EL (cell line): Measurements from ENCODE around the gene ARMC2.
"Not testable (repeated sequence)": the region's sequence is repeated elsewhere in the genome, so short reads cannot be mapped to it uniquely, and the experiment has no call there.

Experiments used
- DNase-seq: peaks from one replicate; pipeline ENCODE4 v3.0.0-alpha.2; 2016

ARMC2 gene, protein sequence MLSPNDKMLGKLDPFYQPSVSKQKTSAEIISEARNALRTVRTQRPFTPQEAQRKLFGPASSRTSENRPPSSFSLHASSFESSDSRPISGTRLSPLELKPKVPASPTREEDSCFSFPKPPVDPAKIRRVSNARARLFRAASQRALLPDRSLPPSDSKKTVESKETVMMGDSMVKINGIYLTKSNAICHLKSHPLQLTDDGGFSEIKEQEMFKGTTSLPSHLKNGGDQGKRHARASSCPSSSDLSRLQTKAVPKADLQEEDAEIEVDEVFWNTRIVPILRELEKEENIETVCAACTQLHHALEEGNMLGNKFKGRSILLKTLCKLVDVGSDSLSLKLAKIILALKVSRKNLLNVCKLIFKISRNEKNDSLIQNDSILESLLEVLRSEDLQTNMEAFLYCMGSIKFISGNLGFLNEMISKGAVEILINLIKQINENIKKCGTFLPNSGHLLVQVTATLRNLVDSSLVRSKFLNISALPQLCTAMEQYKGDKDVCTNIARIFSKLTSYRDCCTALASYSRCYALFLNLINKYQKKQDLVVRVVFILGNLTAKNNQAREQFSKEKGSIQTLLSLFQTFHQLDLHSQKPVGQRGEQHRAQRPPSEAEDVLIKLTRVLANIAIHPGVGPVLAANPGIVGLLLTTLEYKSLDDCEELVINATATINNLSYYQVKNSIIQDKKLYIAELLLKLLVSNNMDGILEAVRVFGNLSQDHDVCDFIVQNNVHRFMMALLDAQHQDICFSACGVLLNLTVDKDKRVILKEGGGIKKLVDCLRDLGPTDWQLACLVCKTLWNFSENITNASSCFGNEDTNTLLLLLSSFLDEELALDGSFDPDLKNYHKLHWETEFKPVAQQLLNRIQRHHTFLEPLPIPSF

DNA sequence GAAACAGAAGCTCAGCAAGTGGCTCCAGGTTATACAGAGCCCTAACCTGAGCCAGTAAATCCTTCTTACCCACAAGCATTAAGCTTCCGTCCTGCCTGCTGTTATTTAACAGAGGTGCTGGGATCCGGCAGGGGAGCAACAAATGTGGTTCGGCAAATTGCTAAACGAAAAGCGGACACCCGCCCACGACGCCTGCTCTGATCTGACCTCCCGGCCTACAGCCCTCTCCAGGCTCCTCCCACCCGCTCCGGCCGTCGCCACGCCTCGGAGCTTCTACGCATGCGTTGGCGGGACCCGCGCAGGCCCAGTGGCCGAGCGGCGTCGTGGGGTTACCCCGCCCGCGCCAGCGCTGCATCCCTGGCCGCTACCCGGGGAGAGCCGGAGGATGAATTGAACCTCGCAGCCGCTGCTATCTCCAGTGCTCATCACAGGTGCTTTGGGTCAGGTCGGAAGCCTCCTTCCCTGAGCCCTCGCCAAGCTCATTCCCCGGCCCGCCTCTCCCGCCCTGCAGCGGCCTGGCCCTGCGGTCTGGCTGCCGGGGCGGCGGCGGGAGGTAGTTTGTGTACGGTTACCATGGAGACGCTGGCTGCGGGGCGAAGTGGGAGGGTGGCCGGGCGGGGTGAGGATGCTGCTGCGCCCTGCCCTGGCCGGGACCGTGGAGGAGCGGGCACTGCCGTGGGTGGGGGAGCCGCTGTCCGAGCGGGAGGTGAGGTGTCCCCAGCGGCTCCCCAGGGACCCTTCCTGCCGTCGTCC is at the start of gene ARMC2:
Gene ARMC2, plus strand, starts transcription at position 307 of the 753 bp plus-strand sequence. CDS start 5,846 bp downstream, outside the sequence.
- DNase-seq, result peak; percentile 91

DNA sequence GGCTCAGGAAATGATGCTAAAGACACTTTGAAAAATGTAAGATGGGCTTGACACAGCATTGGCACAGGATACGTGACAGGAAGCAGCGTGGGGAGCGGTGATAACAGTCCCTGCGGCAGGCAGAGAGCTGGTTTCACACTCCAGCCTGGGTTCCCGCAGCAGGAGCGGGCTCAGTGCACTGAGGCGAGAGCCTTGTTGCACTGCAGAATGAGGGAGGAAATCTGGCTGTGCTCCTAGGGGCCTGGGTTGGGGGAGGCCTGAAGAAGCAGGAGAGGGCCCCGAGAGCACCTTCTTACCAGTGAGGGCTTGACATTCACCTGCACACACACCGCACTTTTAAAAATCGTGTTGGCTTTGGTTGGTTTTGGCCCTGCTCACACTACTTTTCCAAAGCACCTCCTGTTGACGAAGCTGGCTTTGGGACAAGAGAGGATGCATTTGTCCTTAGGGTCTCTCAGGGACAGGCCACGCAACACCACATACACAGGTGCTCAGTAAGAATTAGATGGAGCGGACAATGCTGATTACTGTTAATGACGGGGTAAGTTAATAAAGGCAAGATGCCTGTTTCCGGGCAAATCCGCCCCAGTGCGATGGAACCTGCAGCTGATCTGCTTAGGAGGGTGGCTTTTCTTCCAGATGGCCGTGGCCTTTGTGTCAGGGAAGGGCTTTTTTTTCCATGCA is 49.4 kb upstream of the ARMC2 start:
- DNase-seq, result no peak

DNA sequence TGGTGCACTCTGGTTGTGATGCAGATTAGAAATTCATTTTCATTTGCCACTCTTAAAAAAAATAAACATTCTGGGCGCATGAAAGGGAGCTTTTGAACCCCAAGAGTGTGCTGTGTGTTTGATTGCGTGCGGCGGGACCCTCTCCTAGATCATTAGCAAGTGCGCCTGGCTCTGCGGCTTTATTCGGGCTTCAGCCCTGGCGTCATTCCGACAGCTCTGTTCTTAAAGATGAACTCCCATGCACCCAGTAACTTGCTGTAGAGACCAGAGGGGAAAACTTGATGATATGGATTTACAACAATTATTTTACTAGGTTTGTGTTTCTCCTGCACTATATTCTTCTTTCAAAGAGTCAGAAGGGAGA is 48.9 kb upstream of the ARMC2 start:
- no peak for DNase-seq

DNA sequence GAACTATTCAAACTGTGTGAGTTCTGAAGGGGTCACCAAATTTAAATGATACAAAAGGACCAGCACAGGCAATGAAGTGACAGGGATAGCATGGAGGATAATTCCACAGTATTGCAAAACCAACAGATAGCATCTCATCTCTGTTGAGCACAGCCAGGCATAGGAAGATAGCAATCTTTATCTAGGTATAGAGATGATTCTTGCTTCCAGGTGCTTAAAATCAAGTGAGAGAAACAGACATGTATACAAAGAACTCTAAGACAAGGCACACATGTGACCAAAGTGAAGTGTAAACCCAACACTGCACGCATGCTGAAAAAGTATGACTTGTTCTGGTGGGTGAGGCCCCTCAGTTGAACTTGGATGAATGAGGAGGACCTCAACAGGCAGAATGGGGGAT is 48.4 kb upstream of the ARMC2 start:
- DNase-seq, result no peak

DNA sequence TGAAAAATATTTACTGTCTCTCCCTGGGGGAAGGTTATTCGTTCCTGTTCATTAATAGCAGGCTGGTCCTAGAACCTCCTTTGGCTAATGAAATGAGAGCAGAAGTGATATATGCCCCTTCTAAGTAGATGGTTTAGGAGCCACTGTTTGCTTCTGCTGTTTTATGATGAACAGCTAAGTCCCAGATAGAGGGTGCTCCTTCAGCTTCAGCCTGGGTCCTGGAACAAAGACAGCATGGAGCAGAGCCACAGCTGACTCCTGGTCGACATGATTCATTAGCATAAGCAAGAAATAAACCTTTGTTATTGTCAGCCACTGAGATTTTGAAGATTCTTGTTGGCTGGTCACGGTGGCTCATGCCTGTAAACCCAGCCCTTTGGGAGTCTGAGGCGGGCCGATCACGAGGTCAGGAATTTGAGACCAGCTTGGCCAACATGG is 47.8 kb upstream of the ARMC2 start:
- DNase-seq, result no peak

DNA sequence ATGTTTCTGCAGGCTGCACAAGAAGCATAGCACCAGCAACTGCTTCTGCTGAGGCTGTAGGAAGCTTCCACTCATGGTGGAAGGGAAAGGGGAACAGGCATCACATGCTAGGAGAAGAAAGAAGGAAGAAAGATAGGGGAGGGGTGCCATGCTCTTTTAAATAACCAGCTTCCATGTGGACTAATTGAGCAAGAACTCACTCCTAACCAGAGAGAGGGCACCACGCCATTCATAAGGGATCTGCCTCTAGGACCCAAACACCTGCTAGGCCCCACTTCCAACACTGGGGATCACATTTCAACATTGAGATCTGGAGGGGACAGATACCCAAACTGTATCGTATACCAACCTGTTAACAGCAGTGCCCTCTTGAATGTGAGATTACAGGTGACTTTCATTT is 46.9 kb upstream of the ARMC2 start:
- no peak for DNase-seq

DNA sequence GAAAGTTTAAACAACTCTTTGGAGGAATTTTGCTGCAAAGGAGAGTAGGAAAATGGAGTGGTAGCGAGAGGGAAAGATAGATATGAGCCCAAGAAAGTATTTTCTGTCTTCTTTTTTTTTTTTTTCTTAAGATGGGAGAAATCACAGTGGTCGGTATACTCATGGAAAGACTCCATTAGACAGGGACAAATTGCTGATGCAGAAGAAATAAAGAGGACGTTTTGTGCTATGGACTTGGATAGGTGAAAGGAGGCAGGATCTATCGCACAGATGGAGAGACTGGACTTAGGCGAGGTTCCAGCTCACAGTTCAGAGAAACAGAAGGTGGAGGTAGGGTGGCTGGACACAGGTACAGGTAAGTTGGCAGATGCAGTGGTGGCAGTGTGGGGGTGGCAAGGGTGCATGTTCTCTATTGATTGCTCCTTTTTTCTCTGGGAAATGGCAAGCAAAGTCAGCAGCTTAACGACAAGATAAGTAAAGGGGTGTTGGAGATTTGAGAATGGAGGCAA is 44.2 kb upstream of the ARMC2 start:
- no peak for DNase-seq

DNA sequence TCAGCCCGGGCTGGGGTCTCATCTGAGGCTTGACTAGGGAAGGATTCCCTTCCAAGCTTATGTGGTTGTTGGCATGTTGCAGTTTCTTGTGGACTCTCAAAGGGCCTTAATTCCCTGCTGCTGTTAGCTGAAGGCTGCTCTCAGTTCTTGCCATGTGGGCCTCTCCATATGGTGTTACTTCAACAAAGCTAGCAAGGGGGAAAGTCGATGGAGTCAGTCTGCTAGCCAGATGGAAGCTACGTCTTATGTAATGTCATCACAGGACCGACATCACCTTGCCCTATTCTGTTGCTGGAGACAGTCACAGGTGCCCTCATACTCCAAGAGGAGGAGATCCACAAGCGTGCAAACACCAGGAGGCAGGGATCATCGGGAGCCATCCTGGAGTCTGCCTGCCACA is 43.3 kb upstream of the ARMC2 start:
- no peak for DNase-seq

DNA sequence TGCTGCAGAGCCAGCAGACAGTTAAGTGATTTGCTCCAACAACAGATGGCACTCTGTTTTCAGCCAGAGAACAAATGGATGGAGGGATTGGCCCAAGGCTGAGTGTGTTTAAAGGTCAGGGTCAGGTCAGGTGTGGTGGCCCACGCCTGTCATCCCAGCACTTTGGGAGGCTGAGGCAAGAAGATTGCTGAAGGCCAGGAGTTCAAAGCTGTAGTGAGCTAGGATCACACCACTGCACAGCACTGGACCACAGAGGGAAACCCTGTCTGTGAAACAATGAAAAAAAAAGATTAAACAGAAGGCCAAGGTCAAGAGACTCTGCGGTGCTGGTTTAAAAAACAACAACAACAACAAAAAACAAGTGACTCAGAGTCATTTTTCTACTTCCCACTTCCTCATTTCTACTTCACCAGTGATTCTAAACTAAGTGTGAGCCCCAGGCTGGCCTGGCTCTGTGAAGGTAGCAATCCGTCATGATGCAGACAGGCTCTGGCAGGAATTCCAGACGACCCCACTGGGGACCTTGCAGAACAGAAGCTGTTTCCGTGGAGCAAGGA is 42.5 kb upstream of the ARMC2 start:
- DNase-seq, result no peak

DNA sequence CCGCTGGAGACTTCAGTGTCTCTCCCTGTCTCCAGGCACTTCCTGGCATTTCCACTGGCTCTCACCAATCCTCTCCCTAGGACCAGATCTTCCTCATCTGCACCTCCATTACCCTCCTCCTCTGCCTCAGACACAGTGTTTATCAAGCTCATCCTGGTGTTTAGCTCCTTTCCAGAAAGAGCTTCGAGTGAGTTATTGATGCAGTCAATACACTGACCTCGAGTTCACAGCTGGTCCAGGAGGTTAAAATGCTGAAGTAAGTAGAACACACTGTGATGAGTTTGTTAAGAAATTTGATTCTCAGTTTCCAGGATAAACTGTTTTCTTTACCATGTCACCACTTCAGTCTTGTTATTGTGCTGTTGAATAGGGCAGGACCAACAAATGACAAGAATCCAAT is 42.1 kb upstream of the ARMC2 start:
- DNase-seq, result no peak

DNA sequence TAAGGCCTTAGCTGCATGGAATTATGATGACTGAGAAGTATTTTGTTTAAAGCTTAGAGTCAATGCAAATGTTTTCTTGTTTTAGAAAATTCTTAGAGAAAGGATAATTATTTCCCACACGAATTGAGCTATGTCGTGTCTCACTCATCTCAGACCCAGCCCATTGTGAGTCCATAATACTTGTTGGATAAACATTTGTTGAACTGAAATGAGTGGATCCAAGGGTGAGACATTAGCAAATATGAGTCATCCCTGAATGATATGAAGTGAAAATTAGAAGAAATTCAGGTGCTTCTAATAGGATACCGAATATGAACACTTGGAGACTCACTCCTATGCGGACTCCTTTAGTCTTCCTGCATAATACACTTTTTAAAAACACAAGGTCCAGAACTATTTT is 41.6 kb upstream of the ARMC2 start:
- DNase-seq, result no peak

DNA sequence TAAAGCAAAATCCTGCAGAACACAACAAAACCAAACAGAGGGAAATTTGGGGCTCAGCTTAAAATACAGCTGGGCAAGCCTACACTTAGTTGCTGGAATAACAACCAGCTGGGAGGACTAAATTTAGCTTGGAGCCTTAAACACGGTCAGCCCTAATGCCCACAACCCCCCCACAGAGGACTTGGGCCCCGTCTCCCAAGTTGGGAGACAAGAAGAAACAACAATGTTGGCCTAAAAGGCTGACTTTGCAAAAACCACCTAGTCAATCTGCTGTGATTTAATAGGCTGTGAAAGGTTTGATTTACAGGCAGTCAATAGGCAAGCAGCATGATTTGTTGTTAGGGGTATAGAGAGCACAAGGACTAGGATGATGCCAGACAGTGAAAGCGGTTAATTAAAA is 40.3 kb upstream of the ARMC2 start:
- no peak for DNase-seq

DNA sequence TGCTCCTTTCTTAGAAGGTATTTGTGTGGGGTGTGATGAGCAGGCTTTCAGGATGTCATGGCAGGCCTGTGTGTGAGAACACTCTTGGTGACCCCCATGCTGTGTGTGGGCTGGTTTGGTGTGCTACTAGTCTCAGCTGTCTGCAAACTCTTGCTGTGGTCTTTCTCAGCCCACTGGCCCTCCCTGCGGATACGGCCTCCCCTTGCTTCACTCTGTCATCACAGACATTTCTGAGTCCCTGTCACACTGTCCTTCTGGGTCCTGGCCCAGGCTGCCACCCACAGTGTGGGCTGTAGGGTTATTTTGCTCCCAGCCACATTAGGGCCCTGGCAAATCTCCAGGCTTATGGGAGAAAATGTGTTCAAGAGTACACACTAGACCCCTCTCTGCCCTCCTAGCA is 39.0 kb upstream of the ARMC2 start:
- DNase-seq, result no peak

DNA sequence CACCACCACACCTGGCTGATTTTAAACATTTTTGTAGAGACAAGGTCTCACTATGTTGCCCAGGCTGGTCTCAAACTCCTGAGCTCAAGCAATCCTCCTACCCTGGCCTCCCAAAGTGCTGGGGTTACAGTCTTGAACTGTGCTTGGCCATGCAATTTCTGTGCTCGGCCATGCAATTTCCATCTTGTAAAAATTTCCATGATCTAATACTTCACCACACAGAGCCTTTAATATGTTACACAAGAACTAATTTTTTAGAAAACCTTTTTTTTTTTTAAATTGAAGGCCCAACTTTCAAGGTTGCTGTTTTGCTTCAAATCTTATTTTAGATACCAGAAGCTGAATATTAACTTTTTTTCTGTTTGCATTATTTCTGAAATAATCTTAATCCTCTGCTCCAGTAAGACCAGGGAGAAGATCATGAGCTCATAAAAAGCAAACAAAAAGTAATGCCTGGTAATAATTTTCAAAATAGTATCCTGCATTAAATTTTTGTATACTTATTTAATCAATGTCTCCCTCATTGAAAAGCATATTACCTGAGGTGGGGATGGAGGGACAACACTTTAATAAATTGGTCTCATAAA is 38.1 kb upstream of the ARMC2 start:
- DNase-seq, result no peak

DNA sequence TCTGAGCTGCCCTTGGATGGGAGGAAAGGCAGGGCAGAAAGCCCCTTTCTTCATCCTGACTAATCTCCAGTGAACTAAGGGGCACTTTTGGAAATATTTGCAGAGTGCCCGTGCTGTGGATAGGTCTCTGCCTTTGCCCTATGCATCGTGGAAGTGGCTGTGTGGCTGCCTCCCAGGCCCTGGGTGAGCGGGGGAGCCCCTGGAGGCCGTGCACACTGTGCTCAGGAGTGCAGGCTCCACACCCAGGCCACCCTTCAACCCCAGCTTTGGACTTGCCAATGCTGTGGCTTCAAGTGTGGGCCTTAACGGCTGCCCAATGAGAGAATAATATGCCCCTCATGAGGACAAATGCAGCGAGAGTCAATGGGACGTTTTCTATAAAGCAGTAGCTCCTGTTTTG is 36.7 kb upstream of the ARMC2 start:
- no peak for DNase-seq

DNA sequence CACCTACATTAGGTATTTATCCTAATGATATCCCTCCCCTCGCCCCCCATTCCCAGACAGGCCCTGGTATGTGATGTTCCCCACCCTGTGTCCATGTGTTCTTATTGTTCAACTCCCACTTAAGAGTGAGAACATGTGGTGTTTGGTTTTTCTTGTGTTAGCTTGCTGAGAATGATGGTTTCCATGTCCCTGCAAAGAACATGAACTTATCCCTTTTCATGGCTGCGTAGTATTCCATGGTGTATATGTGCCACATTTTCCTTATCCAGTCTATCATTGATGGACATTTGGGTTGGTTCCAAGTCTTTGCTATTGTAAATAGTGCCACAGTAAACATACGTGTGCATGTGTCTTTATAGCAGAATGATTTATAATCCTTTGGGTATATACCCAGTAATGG is 35.0 kb upstream of the ARMC2 start:
- not testable (repeated sequence) for DNase-seq

DNA sequence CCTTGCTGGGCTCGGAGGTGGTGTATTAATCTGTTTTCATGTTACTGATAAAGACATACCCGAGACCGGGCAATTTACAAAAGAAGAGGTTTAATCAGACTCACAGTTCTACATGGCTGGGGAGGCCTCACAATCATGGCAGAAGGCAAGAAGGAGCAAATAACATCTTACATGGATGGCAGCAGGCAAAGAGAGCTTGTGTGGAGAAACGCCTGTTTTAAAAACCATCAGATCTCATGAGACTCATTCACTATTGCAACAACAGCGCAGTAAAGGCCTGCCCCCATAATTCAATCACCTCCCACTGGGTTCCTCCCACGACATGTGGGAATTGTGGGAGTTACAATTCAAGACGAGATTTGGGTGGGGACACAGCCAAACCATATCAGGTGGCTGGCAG is 30.9 kb upstream of the ARMC2 start:
- not testable (repeated sequence) for DNase-seq

DNA sequence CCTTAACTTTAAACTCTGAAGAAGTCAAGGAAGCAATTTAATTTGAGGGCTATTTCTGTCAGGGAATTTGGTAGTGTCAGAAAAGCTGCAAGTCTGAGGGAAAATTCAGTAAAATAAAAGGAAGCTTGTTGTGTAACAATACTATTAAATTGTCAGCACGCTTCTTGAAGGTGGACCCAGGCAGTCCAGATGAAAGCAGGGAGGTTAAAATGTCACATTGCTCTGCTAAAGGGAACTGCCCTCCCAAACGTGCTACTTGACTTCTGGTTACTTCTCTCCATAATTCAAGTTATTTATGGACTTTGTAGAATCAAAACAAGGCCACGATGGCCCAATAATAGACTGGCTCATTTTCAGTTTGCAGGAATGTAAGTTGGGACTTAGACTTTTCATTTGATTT is 28.2 kb upstream of the ARMC2 start:
- DNase-seq, result no peak

DNA sequence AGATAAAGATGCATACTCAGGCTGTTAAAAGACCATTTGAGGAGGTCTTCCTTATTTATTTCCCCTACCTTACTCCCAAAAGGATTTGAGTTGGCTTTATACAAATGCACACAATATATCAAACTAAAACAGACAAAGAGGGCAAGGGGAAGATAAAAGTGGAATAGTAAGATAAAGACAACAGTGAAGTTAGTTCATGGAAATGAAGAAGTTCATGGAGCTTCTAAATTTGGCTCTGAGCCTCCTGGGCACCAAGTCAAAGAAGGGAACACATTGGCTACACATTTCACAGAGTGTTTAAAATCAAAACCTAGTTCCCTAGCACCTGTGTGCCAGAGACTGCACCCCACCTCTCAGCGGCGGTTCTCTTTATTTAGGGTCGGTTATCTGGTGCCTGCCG is 25.8 kb upstream of the ARMC2 start:
- no peak for DNase-seq

DNA sequence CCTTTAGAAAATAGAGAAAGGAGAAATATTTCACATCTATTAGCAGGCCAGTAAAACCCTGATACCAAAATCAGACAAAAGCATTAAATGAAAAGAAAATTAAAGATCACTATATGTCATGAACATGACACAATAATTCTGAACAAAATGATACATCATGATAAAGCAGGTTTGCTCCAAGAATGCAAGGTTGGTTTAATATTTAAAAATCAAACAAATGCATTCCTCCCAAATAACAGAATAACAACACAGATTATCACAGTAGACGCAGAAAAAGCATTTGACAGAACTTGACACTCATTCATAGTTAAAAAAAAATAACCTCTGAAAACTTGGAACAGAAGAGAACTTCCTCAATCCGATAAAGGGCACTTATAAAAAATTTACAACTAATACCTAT is 22.9 kb upstream of the ARMC2 start:
- no peak for DNase-seq

DNA sequence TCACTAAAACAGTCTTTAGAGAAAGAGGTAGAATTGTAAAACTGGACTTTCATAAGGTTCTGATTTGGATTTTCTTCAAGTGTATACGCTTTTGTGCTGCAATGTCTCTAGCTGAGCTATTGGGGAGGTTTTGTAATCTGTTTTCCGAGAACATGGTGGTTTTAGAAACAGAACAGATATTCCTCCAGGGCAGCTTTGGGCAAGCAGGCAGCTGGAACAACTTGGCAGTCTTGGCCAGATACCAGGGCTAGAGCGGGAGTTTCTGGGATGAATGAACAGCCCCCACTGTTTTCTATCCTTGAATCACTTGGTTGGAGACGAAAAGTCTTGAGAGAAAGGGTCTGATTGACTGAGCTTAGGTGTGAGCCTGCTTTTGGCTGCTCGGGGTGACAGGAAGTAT is 17.1 kb upstream of the ARMC2 start:
- DNase-seq, result no peak

DNA sequence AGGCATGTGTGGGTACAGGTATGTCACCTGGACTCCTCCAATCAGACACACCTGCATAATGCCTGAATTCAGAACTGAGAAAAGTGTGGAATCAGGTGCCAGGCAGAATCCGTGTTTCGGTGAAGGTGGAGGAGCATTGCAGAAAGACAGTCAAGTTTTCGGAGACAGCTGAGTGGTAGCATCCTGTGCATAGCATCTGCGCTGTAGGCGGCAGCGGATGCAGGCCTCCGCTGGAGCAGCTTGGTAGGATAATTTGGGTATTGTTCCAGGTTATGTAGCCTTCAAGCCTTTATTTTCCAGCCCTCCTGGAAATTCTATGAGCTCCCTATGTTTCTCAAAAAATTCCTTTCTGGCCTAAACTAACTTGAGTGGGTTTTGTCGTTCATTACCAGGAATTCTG is 15.5 kb upstream of the ARMC2 start:
- no peak for DNase-seq
